ENCODE measurements around the gene SELP.

SELP gene

GRCh38 chr1:169557131-169557530, 72.8 kb downstream of the SELP start:
- CTCF ChIA-PET = interaction anchor here (0.6 to 2.7 kb wide), 2 partner anchors 11 to 286 kb away, joined by 3 to 8 read pairs; no protein-coding TSS in a partner anchor
- H3K27ac ChIP-seq = no peak overlapping the region
- DNase-seq (ENCODE audit: low spot score) = no peak
- POLR2A ChIA-PET (ENCODE audit: low non-redundant PET) = no interaction called here
- TF ChIP-seq CTCF (conservative IDR thresholded peaks at IDR 0.05; ENCODE audit: low read depth) = no peak

DNA sequence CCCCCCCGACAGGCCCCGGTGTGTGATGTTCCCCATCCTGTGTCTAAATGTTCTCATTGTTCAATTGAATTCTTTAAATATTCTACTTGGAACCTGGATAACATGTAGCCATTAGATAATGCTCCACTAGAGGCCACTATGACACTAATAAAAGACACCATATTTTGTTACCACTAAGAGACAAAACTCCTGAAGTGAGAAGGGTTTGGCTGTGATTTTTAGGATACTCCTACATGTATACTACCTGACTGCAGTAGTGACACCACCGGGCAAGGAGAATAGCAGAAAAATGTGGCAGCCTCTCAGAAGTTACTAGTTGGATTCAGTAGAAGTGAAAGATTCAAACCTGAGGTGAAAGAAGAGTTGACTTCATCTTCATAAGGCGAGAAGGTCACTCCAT, 79.6 kb downstream of the SELP start:
- DNase-seq (ENCODE audit: low spot score) = peak; percentile 53
- CTCF ChIA-PET = no interaction called here
- POLR2A ChIA-PET (ENCODE audit: low non-redundant PET) = no interaction called here

GRCh38 chr1:169548282-169548681, 81.6 kb downstream of the SELP start:
- POLR2A ChIA-PET (ENCODE audit: low non-redundant PET) = no interaction called here
- TF ChIP-seq CTCF (conservative IDR thresholded peaks at IDR 0.05; ENCODE audit: low read depth) = no peak
- H3K27ac ChIP-seq = no peak overlapping the region
- no peak for DNase-seq (ENCODE audit: low spot score)
- CTCF ChIA-PET = interaction anchor here (0.6 kb wide), 2 partner anchors 40 to 346 kb away, joined by 3 to 4 read pairs; no protein-coding TSS in a partner anchor

More for the DNA sequence above, 79.6 kb downstream of the SELP start:
- peak; percentile 43 for TF ChIP-seq CTCF (conservative IDR thresholded peaks at IDR 0.05; ENCODE audit: low read depth)
- H3K27ac ChIP-seq = no peak overlapping the region

DNA sequence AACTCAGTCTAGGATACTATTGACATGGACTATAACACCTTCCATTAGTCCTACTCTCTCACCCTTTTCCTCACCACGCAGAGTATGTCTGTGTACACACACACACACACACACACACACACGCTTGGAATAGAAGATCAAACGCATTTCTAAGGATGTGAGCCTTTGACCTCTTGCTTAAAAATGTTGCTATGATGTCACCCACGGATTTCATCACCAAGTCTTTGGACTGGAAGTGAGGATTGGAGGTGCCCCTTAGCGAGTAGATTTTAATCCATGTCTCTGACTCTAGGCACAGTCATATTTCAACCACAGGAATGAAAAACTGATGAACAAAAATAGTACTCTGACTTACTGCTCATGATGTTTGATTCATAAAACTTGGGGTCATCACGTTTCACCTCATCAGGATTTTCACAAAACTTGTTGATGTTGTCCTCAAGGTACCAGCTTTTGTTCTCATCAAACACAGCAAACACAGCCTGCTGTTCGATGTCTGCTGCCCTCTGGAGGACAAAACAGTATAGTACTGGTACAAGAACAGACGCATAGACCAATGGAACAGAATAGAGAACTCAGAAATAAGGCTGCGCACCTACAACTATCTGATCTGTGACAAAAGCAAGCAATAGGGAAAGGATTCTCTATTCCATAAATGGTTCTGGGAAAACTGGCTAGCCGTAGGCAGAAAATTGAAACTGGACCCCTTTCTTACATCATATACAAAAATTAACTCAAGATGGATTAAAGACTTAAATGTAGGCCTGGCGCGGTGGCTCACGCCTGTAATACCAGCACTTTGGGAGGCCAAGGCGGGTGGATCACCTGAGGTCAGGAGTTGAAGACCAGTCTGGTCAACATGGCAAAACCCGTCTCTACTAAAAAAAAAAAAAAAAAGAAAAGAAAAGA, 83.6 kb downstream of the SELP start:
- TF ChIP-seq CTCF (conservative IDR thresholded peaks at IDR 0.05; ENCODE audit: low read depth) = peak; percentile 87
- ChIA-PET POLR2A (ENCODE audit: low non-redundant PET) (no interaction called here), CTCF (interaction anchor here (0.5 to 1.6 kb wide), 15 partner anchors 12 to 1607 kb away, joined by 3 to 9 read pairs (median 4); no protein-coding TSS in a partner anchor)
- DNase-seq (ENCODE audit: low spot score) = peak; percentile 20
- H3K27ac ChIP-seq = no peak overlapping the region

DNA sequence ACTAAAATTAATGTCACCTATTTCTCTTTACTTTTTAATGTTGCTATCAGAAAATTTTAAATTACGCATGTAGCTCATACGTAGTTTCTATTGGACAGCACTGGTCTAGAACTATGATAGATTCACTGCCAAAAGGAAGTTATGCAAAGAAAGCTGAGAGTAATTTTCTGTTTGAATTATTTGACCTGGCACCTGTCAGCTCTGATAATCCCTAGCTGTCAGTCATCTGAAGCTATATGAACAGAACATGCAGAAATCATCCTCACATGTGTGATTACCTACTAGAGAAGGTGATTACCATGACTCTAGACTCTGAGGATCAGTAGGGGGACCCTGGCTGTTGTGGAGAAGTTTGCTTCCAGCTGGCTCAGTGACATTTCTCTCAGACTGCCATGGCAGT, 84.5 kb downstream of the SELP start:
- ChIA-PET CTCF (interaction anchor here (1.4 to 1.6 kb wide), 2 partner anchors 59 to 264 kb away, joined by 4 to 5 read pairs; no protein-coding TSS in a partner anchor), POLR2A (ENCODE audit: low non-redundant PET) (no interaction called here)
- no peak for DNase-seq (ENCODE audit: low spot score)
- no peak for TF ChIP-seq CTCF (conservative IDR thresholded peaks at IDR 0.05; ENCODE audit: low read depth)
- no peak overlapping the region for H3K27ac ChIP-seq

GRCh38 chr1:169538998-169539871, 90.7 kb downstream of the SELP start:
- ChIA-PET CTCF (no interaction called here), POLR2A (ENCODE audit: low non-redundant PET) (no interaction called here)
- H3K27ac ChIP-seq = no peak overlapping the region
- DNase-seq (ENCODE audit: low spot score) = peak; percentile 71
- TF ChIP-seq CTCF (conservative IDR thresholded peaks at IDR 0.05; ENCODE audit: low read depth) = no peak
